HG03457 (cell line): ENCODE data around the gene AFAP1.
A peak's percentile ranks its signal among the peaks of the same experiment; 100 is the strongest.

Source experiments
- ATAC-seq: cut with Tn5 transposase; IDR thresholded peaks from one replicate; pipeline ENCODE4 v1.9.1; 2021; ENCODE audit warnings: moderate number of reproducible peaks; ENCODE audit not compliant: unreplicated experiment

The AFAP1 gene

GRCh38 chr4:7970361-7970946, 30.8 kb upstream of the AFAP1 start:
- ATAC-seq: no peak

DNA sequence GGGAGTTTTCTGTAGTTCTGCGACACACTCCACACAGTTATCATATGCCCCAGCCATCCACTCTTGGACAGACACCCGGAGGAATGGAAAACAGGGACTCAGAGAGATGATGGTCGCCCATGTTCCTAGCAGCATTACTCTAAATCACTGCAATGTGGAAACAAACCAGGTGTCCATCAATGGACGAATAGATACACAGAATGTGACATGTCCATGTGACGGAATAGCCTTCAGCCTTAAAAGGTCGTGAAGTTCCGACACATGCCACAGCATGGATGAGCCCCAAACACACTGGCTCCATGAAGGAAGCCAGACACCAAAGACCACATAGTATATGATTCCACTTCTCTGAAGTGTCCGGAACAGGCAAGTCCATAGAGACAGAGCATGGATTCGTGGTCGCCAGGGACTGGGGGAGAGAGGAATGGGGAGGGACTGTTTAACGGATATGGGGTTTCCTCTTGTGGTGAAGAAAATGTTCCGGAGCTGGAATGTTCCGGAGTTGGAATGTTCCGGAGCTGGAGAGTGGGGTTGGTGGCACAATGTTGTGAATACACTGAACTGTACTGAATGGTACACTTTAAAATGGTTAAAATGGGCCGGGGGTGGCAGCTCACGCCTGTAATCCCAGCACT, 28.7 kb upstream of the AFAP1 start:
- no peak for ATAC-seq

GRCh38 chr4:7967501-7968261, 28.0 kb upstream of the AFAP1 start:
- ATAC-seq: no peak

DNA sequence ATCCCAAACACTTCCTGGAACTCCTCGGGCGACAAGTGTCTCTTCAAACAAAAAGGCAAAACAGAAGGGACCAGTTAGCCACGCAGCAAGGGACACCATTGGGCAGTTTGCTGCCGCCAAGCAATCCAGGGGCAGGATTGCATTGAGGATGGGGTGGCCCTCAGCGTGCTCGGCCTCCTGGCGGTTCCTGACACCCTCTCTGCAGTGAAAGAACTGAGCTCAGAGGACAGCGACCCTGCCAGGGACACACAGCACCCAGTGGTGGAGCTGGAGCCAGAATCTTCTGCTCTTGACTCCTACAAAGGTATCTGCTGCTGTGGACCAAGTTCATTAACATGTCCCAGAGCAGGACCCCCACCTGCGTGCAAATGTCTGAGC, 27.4 kb upstream of the AFAP1 start:
- ATAC-seq: no peak

- ATAC-seq: no peak
Measured at GRCh38 chr4:7966281-7967062, 26.8 kb upstream of the AFAP1 start.

DNA sequence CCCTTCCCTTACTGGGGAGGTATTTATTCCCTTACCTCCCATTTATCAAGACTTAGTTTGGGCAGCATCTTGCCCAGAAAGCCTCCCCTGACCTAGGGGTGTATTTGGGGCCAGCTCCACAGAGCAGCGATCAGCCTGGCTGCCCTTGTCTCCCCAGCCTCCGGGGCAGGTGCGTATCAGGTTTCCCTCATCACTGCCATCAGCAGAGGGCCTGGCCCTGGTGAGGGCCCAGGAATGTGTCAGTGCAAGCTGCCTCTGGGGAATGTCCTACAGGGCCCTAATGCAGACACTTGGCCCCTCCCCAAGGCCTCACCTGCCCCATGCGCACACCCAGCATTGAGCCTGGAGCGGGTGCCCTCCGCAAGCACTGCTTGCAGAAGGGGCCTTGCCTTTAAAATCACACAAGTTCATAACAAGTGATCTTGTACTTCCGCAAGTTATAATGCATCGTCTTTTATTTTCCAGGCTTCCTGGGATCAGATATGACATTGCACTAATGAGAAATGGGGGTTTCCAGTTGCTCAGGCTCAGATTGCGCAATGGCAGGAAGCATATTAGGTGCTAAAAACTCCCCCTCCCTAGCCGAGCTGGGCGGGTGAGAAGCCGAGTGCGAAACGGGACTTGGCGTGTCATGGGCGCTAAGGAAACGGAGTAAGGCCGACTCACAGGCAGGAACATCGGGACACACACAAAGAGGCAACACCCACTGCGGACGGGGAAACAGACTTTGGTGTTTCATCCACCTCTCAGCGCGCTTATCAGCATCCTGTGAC, 25.4 kb upstream of the AFAP1 start:
- ATAC-seq: no peak

GRCh38 chr4:7964459-7964858, 24.8 kb upstream of the AFAP1 start:
- no peak for ATAC-seq

GRCh38 chr4:7963691-7964090, 24.0 kb upstream of the AFAP1 start:
- ATAC-seq: no peak

DNA sequence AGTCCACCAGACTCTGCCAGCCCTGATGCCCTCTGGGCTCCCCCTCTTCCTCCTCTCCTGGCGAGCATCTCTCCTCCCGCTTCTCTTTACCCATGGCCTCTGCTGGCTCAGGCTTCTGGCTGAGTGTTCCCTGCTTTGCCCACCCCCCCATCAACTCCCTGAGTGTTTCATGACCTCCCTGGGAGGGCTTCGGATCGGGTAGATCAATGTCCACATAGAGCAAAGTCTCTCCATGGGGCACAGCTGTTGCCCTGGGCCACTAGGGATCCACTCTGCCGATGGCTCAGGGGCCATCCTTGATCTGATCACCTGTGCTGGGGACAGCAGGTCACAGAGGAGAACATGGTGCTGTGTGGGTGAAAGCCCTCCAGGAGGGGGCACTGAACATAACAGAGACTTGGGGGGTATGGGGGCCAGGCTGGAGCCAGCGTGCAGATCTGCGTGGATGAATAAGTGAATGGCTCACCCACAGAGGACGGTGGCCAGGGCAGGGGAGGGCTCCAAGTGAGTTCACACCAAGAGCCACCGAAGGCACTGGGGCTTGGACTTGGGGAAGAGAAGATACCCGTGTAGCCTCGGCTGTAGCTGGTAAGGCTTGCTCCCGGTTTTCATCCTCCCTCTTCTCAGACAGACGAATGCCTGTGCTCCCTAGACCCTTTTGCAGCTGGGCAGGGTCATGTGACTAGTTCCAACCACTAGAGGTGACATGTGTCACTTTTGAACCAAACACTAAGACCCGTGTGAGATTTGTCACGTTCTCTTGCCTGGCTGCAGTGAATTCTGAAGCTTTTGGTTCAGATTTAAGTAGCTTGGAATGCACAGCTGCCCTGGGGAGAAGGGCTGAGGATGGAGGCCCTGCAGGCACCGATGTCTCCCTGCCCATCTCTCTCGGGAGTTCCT, 23.2 kb upstream of the AFAP1 start:
- ATAC-seq: no peak

DNA sequence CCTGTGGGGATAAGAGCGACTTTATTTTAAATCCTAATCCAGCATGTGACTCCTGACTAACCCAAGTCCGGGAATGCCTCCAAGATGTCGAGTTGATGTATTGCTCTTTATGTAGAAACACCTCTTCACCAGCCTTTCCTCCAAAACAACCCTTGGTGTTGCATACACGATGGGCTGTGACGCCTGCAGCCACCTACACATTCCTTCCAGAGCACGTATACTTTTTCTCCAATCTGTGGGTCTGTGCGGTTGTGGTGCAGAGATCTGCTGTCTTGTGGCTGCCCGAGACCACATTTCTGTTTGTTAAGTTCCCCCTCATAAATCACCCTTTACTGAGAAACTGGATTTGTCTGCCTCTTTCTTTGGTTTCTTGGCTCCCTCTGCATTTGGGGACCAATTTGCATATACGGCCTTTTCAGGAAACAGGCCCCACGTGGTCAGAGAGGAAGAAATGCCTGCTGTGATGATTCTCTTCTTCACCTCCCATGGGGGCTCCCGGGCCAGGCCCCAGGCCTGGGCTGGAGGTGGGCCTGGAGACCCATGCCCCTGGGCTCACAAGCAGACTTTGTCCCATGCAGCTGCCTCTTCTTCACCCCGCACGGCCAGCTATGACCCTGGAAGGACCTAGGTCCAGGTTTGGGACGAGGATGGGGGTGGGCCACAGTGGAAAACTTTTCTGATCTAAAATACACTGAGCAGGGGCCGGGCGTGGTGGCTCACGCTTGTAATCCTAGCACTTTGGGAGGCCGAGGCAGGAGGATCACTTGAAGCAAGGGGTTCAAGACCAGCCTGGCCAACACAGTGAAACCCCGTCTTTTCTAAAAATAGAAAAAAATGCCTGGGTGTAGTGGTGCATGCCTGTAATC, 21.4 kb upstream of the AFAP1 start:
- peak; percentile 39 for ATAC-seq

GRCh38 chr4:7960017-7960789, 20.5 kb upstream of the AFAP1 start:
- no peak for ATAC-seq

DNA sequence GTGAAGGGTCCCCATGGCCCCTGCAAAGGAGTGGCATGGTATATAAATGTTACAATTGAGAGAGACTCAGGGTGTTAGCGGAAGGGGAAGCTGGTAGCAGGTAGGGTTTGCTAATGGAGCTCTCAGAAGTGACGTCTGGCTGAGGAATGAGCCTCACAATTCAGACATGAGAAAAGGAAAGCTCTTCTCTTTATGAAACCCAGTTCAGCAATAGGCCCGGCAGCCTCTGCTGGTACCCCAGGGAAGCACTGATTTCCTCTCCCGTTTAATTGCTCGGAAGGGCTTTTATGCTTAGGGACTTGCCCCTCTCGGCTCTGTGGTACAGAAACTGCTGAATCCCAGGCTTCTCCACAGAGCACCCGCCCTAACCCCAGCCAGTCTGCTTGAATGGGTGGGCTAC, 19.4 kb upstream of the AFAP1 start:
- no peak for ATAC-seq

DNA sequence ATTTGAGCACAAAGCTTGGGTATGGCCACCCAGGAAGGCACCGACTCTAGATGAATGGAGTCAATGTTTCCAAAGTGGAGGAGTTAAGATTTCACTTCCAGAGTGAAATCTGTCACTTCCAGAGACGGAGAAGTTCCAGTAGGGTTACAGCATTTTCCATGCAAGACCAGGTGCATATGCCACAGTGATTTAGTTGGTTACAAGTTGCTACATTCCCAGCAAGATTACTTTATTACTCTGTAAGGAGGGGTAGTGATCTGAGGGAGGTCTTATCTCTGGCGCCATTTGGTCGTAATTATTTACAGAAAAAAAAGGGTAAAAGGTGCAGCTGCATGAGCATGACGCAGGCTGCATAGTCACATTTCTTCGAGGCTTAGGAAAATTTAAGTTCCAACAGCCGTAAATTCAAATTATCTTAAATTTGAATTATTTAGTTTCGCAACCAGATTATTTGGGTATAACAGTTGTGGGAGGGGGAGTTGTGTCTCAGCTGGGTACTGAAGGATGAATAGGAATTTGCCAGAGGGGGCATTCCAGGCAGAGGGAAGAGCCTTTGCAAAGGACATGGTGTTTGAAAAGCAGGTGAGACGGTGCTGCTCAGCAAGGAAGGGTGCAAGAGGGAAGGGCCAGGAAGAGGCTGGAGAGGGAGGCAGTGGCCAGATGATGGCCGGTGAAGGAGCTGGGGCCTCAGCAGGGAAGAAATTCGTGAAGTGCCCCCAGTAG, 17.4 kb upstream of the AFAP1 start:
- ATAC-seq: no peak

DNA sequence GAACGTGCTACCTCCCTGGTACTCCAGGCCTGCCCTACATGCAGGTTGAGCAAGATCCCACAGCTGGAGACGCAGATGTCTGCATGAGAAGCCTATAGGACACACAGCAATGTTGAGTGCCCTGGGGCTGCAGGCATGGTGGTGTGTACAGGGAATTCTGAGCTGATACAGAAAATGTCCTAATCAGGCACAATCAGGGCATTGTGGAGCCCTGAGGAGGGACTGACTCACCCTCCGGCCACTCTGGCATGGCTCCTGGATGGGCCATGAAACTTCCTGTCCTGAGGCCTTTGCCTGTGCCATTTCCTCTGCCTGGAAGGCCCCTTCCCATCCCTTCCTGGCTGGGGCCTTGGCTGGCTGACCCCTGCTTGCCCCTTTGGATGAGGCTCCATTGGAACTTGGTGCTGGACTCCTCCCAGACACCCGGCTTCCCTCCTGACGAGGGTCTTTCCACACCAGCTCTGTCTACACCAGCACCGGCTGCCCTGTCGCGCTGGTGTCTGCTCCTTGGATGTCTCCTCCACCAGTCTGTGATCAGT, 16.7 kb upstream of the AFAP1 start:
- ATAC-seq: no peak

DNA sequence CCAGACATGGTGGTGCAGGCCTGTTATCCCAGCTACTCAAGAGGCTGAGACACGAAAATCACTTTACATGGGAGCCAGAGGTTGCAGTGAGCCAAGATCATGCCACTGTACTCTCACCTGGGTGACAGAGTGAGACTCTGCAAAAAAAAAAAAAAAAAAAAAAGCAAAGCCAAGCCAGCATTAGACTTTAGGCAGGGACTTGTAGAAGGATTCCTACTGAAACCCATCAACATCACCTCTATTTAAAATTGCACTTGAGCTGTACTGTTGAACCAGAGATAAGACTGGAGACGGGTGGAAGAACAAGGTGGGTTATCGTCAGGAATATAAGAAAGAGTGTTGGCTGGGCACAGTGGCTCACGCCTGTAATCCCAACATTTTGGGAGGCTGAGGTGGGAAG, 15.7 kb upstream of the AFAP1 start:
- no peak for ATAC-seq

- ATAC-seq: no peak
Measured at GRCh38 chr4:7952615-7953014, 13.0 kb upstream of the AFAP1 start.
